RWPE2 (cell line): ENCODE data around the gene CCNA2.

Experiments used
- ATAC-seq: fragments of 200-7000 bp; cut with Tn5 transposase; 3 replicates; pipeline ENCODE4 v1.9.1; 2021; ENCODE audit warnings: low read depth
- DNase-seq: peaks from one replicate; pipeline ENCODE4 v3.0.0-alpha.2; 2020; ENCODE audit warnings: low spot score
- H3K27ac ChIP-seq: fragments of 450-650 bp; 2 replicates; pipeline ENCODE4 v1.5.1; 2017; ENCODE audit warnings: mild to moderate bottlenecking; ENCODE audit not compliant: poor library complexity, severe bottlenecking
- H3K27me3 ChIP-seq: fragments of 250-450 bp; sonication (Bioruptor Pico); 2 replicates; pipeline ENCODE4 v1.5.1; 2021; ENCODE audit warnings: mild to moderate bottlenecking, moderate library complexity; ENCODE audit not compliant: insufficient read depth, poor library complexity, severe bottlenecking
- H3K36me3 ChIP-seq: fragments of 250-450 bp; sonication (Bioruptor Pico); 2 replicates; pipeline ENCODE4 v1.5.1; 2020; ENCODE audit warnings: low read depth, mild to moderate bottlenecking, moderate library complexity
- H3K4me1 ChIP-seq: fragments of 250-450 bp; sonication (Bioruptor Pico); 2 replicates; pipeline ENCODE4 v1.5.1; 2021; ENCODE audit warnings: mild to moderate bottlenecking, moderate library complexity; ENCODE audit not compliant: insufficient read depth, poor library complexity, severe bottlenecking
- H3K4me3 ChIP-seq: fragments of 250-450 bp; sonication (Bioruptor Pico); 2 replicates; pipeline ENCODE4 v1.5.1; 2021; ENCODE audit warnings: mild to moderate bottlenecking, moderate library complexity; ENCODE audit not compliant: severe bottlenecking
- H3K9me3 ChIP-seq: fragments of 250-450 bp; sonication (Bioruptor Pico); 2 replicates; pipeline ENCODE4 v1.5.1; 2021; ENCODE audit warnings: mild to moderate bottlenecking, moderate library complexity; ENCODE audit not compliant: severe bottlenecking
- TF ChIP-seq, protein P1 (sequence below): fragments of 450-650 bp; IDR thresholded peaks from one replicate; pipeline ENCODE4 v1.5.1; 2017; ENCODE audit warnings: mild to moderate bottlenecking, moderate library complexity; ENCODE audit not compliant: poor library complexity, severe bottlenecking

Gene CCNA2

DNA sequence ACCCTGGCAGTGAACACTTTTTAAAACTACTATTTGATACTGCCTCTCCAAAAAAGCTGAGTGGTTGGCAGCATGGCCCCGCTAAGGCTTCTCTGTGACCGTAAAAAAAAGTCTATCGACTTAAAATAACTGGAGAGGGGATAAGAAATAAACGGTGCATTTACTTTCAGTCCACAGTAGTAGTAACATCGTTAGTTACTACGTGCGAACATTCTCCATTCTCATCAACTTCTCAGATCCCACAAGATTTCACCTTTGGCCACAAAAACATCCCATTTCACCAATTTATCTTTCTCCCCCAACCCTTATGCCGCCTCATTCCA, 23.1 kb downstream of the CCNA2 start:
- Histone ChIP-seq H3K27ac (peak overlapping the region; percentile 58), H3K27me3 (no peaks in the 10 kb centered on the region), H3K36me3 (peaks cover 41% of the 10 kb centered on the region), H3K9me3 (no peaks in the 10 kb centered on the region), H3K4me1 (peaks cover 8% of the 10 kb centered on the region), H3K4me3 (peak overlapping the region; percentile 90)
- ATAC-seq (no peak), DNase-seq (no peak)
- TF ChIP-seq, protein P1, sequence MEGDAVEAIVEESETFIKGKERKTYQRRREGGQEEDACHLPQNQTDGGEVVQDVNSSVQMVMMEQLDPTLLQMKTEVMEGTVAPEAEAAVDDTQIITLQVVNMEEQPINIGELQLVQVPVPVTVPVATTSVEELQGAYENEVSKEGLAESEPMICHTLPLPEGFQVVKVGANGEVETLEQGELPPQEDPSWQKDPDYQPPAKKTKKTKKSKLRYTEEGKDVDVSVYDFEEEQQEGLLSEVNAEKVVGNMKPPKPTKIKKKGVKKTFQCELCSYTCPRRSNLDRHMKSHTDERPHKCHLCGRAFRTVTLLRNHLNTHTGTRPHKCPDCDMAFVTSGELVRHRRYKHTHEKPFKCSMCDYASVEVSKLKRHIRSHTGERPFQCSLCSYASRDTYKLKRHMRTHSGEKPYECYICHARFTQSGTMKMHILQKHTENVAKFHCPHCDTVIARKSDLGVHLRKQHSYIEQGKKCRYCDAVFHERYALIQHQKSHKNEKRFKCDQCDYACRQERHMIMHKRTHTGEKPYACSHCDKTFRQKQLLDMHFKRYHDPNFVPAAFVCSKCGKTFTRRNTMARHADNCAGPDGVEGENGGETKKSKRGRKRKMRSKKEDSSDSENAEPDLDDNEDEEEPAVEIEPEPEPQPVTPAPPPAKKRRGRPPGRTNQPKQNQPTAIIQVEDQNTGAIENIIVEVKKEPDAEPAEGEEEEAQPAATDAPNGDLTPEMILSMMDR: no peak

GRCh38 chr4:121799867-121800501, 23.7 kb downstream of the CCNA2 start:
- no peaks in the 10 kb centered on the region for H3K9me3 ChIP-seq
- TF ChIP-seq, protein P1: no peak
- H3K36me3 ChIP-seq: peaks cover 35% of the 10 kb centered on the region
- peaks cover 8% of the 10 kb centered on the region for H3K4me1 ChIP-seq
- no peaks in the 10 kb centered on the region for H3K27me3 ChIP-seq
- no peak overlapping the region for H3K4me3 ChIP-seq
- no peak for DNase-seq
- no peak overlapping the region for H3K27ac ChIP-seq
- ATAC-seq: no peak

DNA sequence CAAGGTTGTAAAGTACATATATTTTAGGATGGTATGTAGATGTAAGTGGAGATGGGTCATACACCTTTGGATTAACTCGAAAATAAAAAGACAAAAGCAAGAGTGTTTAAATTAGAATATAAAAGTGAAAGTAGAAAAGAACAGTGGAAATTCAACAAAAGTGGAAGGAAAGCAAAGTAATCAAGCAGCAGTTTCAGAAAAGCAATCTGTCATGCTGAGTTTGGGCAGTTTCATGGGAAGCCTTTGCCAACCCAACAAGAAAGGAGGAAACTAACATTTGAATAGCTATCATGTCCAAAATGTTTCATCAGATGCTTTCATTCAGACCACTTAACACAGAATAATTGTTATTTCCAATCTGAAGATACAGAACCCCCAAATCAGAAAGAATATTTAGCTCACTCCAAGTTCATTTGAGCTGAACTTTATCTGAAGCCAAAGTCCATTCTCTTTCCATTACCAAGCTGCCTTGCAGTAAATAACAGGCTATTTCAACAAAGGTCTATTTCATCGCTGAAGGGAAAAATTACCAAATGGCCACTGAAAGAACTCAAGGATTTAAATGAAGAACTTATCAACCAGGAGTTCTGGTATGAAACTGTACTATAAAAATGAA, 24.4 kb downstream of the CCNA2 start:
- H3K4me3 ChIP-seq: no peak overlapping the region

GRCh38 chr4:121796283-121796682, 27.4 kb downstream of the CCNA2 start:
- H3K9me3 ChIP-seq: no peaks in the 10 kb centered on the region
- ATAC-seq (no peak), DNase-seq (no peak)
- H3K36me3 ChIP-seq: no peaks in the 10 kb centered on the region
- TF ChIP-seq, protein P1: no peak
- H3K4me3 ChIP-seq: no peak overlapping the region
- H3K27me3 ChIP-seq: no peaks in the 10 kb centered on the region
- no peak overlapping the region for H3K27ac ChIP-seq
- H3K4me1 ChIP-seq: no peaks in the 10 kb centered on the region

More for the DNA sequence above, 24.4 kb downstream of the CCNA2 start:
- Histone ChIP-seq H3K27ac (no peak overlapping the region), H3K9me3 (no peaks in the 10 kb centered on the region), H3K36me3 (peaks cover 28% of the 10 kb centered on the region), H3K27me3 (no peaks in the 10 kb centered on the region), H3K4me1 (peaks cover 8% of the 10 kb centered on the region)
- TF ChIP-seq, protein P1: no peak
- DNase-seq (no peak), ATAC-seq (no peak)
